ENCODE data around the gene BTLA. TPM values are rescaled to one million over a fixed set of nuclear protein-coding genes. Genes with fewer than 3 reads are reported as not detected.

The BTLA gene
- polyA plus RNA-seq, 1 donor from 2014 or later = not detected

- Histone ChIP-seq H3K4me3 (ENCODE audit: low read length) (no peak overlapping the region), H3K9me3 (ENCODE audit: low read length) (no peaks in the 10 kb centered on the region)
- TF ChIP-seq TAF1 (IDR thresholded peaks at IDR 0.05; ENCODE audit: low read depth) = no peak
- TF ChIP-seq POLR2AphosphoS5 (IDR thresholded peaks at IDR 0.05) = no peak
- TF ChIP-seq MXI1 (conservative IDR thresholded peaks at IDR 0.05; ENCODE audit: poor library complexity, severe bottlenecking) = no peak
- TF ChIP-seq REST (IDR thresholded peaks at IDR 0.05; ENCODE audit: borderline replicate concordance) = no peak
- TF ChIP-seq EP300 (conservative IDR thresholded peaks at IDR 0.05; ENCODE audit: poor library complexity, severe bottlenecking) = no peak
- no peak for TF ChIP-seq CTCF (IDR thresholded peaks at IDR 0.05; ENCODE audit: poor library complexity, severe bottlenecking)
- no peak for TF ChIP-seq SMC3 (conservative IDR thresholded peaks at IDR 0.05; ENCODE audit: poor library complexity)
- no peak for TF ChIP-seq RAD21 (conservative IDR thresholded peaks at IDR 0.05)
- no peak for TF ChIP-seq EZH2 (IDR thresholded peaks at IDR 0.05; ENCODE audit: borderline replicate concordance, insufficient read depth, low read length, poor library complexity, severe bottlenecking)
These were observed 83.9 kb downstream of the BTLA start for GRCh38 chr3:112415390-112415789.

More at GRCh38 chr3:112415390-112415789, 83.9 kb downstream of the BTLA start:
- H3K79me2 ChIP-seq (replicated peaks; ENCODE audit: insufficient read depth, low read length) = no peaks in the 10 kb centered on the region
- no peak overlapping the region for H3K27ac ChIP-seq (ENCODE audit: low read length)
- no peaks in the 10 kb centered on the region for H4K20me1 ChIP-seq (ENCODE audit: insufficient read depth)
- H3K4me2 ChIP-seq (ENCODE audit: low read length) = no peak overlapping the region
- no peak overlapping the region for H2AFZ ChIP-seq (ENCODE audit: low read depth, low read length)
- no peaks in the 10 kb centered on the region for H3K36me3 ChIP-seq (ENCODE audit: insufficient read depth, low read length)
- no peak overlapping the region for H3K9ac ChIP-seq (ENCODE audit: low read length)
- H3K9me2 ChIP-seq (ENCODE audit: insufficient read depth, low read length) = no peaks in the 10 kb centered on the region
- no peaks in the 10 kb centered on the region for H3K27me3 ChIP-seq (ENCODE audit: insufficient read depth, low read depth, low read length)
- H3F3A ChIP-seq (ENCODE audit: insufficient read depth, low read length, poor library complexity, severe bottlenecking) = no peaks in the 10 kb centered on the region

Other genes starting within 250 kb of the BTLA start
- gene SLC9C1, start 205.3 kb downstream of the BTLA start, polyA plus RNA-seq = not detected in 2 replicates
- 174 and 178 TPM in 2 replicates for gene CD200, start 166.3 kb downstream of the BTLA start, polyA plus RNA-seq
- gene ATG3, start 62.5 kb upstream of the BTLA start, polyA plus RNA-seq = 37.1 and 49.3 TPM in 2 replicates
- 79.0 and 100 TPM in 2 replicates for gene SLC35A5, start 62.6 kb upstream of the BTLA start, polyA plus RNA-seq
- 0.14 and 2.5 TPM in 2 replicates for gene CCDC80, start 141.7 kb upstream of the BTLA start, polyA plus RNA-seq

Data from neural cell (in vitro differentiated cells).